GM19023 (cell line): Measurements from ENCODE around the gene ANKUB1.

Experiments used
- ATAC-seq: cut with Tn5 transposase; IDR thresholded peaks from one replicate; pipeline ENCODE4 v1.9.1; 2021; ENCODE audit warnings: mild to moderate bottlenecking, moderate library complexity; ENCODE audit not compliant: unreplicated experiment

Gene ANKUB1

DNA sequence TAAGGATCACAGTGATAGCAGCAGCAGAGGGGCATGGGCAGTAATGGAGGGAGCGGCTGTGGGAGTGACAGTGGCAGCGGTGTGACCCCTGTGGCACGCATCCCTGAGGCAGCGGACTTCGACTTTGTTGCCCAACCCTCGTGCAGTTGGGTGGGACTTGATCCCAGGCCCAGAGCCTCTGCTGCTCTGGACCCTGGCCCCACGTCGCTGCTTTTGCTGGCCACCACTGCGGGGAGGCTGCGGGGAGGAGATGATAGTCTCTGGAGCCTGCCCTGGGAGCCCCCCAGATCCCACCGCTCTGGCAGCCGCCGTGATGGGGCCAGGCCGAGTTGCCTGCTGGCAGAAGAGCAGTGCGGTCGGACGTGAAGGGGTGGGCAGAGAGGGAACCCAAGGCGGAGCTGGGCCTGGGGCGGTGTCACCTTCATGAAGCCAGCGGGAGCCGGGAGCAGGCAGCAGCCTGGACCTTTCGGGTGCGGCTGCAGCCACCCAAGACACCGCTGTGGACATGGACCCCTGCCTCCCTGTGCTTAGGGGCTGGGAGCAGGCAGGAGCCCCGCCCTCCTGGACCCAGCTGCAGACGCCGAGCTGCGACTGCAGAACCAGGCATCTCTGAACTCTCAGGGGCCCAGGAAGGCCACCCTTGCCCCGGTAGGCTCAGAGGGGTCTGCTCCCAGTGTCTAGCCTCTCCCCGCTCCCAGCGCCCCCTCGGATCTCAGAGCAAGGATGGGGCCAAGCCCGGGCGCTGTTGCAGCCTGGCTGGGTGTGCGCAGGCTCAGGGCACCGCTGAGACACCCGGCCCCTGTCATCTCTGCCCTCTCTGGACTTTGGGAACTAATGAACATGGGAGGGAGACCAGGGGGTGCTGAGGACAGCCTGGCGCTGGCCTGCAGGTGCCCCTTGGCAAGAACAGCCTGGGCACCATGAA, 78.4 kb downstream of the ANKUB1 start:
- ATAC-seq: no peak
